ELF-1 (cell line): ENCODE data around the gene CCDC78.
A peak's percentile ranks its signal among the peaks of the same experiment; 100 is the strongest.

Source experiments
- DNase-seq: peaks from one replicate; pipeline ENCODE4 v3.0.0-alpha.2; 2016; ENCODE audit warnings: low read depth, low spot score

The CCDC78 gene

GRCh38 chr16:678858-679813 lies 47.1 kb downstream of the CCDC78 start:
- peak; percentile 82 for DNase-seq

GRCh38 chr16:678209-678857 lies 47.9 kb downstream of the CCDC78 start:
- no peak for DNase-seq

DNA sequence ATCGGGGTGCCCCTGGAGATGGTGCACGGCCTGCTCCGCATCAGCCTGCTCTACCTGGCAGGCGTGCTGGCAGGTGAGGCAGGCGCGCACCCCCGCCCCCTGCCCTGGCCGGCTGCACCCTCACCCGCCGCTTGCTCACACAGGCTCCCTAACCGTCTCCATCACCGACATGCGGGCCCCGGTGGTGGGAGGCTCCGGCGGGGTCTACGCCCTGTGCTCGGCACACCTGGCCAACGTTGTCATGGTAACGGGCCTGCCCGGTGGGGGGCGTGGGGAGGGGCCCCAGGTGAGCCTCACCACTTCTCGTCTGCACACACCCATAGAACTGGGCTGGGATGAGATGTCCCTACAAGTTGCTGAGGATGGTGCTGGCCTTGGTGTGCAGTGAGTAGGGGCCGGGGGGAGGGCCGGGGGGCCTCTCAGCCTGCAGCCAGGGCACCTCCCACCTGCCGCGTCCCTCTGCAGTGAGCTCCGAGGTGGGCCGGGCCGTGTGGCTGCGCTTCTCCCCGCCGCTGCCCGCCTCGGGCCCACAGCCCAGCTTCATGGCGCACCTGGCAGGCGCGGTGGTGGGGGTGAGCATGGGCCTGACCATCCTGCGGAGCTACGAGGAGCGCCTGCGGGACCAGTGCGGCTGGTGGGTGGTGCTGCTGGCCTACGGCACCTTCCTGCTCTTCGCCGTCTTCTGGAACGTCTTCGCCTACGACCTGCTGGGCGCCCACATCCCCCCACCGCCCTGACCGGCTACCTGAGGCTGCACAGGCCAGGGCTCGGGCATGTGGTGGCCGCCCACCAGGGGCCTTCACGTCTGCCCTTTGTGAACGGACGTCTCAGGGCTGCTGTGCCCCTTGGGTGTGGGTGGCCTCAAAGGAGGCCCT lies 48.7 kb downstream of the CCDC78 start:
- no peak for DNase-seq

DNA sequence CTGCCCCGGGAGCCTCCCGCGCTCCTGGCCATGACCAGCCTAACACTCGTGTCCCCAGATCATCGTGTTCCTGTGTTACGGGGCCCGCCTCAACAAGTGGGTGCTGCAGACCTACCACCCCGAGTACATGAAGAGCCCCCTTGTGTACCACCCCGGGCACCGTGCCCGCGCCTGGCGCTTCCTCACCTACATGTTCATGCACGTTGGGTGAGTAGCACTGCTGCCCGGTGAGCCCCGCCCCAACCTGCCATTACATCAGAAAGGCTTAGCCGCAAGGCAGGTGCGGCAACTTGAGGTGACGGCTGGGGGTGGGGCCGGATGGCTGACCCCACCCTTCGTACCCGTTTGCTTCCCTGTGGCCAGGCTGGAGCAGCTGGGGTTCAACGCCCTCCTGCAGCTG lies 49.3 kb downstream of the CCDC78 start:
- no peak for DNase-seq

GRCh38 chr16:676565-676902 lies 49.7 kb downstream of the CCDC78 start:
- no peak for DNase-seq

DNA sequence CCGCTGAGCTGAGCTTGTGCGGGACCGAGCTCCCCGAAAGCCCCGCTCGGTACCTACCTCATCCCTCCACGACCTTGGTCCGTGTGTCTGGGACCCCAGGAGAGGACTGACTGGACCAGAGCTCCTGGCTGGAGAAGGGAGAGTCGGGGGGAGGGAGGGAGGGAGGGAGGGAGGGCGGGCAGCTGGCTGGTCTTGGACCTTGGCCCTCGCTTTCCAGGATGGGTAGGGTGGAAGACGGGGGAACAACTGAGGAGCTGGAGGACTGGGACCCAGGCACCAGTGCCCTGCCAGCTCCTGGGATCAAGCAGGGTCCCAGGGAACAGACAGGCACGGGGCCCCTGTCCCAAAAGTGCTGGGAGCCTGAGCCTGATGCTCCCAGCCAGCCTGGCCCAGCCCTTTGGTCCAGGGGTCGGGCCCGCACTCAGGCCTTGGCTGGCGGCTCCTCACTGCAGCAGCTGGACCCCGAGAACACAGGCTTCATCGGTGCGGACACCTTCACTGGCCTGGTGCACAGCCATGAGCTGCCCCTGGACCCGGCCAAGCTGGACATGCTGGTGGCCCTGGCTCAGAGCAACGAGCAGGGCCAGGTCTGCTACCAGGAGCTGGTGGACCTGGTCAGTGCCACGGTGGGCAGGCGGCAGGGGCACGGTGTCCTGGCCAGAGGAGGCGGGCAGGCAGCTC lies 50.2 kb downstream of the CCDC78 start:
- DNase-seq = no peak

- peak; percentile 66 for DNase-seq
Observed at GRCh38 chr16:674968-675883, 51.0 kb downstream of the CCDC78 start, which contains the start of gene RHBDL1. Gene RHBDL1, plus strand, starts transcription at chr16:675671. Its CDS starts 120 bp downstream, at chr16:675791.

DNA sequence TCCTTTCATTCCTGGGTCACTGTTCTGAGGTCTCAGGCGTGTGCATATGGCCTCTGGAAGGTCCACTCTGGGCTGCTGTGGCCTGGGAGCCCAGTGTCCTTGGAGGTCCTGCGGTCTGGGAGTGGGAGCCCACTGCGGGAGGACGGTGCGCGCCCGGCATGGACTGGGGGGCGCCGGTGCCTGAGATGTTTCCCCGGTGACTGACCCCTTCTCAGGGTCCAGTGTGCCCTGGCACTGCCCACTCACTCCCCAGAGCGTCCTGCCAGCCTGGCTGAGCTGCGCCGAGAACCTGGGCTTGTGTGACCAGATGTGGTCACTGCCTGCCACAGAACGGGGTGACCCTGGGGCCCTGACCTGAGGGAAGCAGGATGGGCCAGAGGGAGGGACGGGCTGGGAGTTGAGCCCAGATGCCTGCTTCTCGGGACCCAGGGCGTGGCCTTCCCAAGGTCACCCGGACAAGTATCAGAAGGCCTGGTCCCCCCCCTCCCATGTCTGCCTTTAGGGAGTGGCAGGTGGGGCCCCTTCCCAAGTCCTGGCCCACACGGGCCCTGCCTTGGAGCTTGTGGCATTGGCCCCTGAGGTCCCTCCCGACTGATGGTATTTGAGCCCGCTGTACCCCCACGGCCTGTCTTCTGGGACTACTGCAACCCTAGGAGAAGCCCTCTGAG lies 51.9 kb downstream of the CCDC78 start:
- DNase-seq = no peak

DNA sequence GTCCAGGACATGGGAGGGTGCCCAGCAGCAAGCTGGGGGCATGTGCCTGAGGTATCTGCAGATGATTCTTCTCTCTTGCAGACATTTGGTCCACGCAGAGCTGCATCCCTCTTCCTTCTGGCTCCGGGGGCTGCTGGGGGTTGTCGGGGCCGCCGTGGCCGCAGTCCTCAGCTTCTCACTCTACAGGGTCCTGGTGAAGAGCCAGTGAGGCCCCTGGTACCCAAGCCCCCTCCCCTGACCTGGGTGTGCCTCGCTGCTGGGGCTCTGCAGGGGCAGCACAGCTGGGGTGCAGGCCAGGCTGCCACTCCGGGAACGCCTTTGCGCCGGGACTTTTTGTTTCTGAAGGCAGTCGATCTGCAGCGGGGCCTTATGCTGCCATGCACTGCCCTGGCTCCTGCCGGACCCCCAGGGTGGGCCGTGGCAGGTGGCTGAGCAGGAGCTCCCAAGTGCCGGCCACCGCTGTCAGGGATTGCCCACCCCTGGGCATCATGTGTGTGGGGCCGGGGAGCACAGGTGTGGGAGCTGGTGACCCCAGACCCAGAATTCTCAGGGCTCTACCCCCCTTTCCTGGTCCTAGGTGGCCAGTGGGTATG lies 52.7 kb downstream of the CCDC78 start:
- DNase-seq = no peak

- no peak for DNase-seq
Observed at GRCh38 chr16:672851-673250, 53.4 kb downstream of the CCDC78 start.
